Hepatocyte (in vitro differentiated cells): Measurements from ENCODE around the gene BTBD19. TPM values are rescaled to one million over a fixed set of nuclear protein-coding genes. Genes with fewer than 3 reads are reported as not detected.

ENCODE experiments used
- DNase-seq: peaks from one replicate; pipeline ENCODE4 v3.0.0-alpha.2; 2016; ENCODE audit warnings: low spot score
- H2AFZ ChIP-seq: fragments of 200-600 bp; sonication (generic); 2 replicates; pipeline ENCODE4 v1.6.0; 2016; ENCODE audit warnings: antibody characterized with exemption, mild to moderate bottlenecking
- H3K27ac ChIP-seq: fragments of 200-600 bp; sonication (generic); 2 replicates; pipeline ENCODE4 v1.5.1; 2016; ENCODE audit warnings: mild to moderate bottlenecking
- H3K27me3 ChIP-seq: fragments of 200-600 bp; sonication (generic); 2 replicates; pipeline ENCODE4 v1.6.1; 2016
- H3K36me3 ChIP-seq: fragments of 200-600 bp; sonication (generic); replicated peaks from 2 replicates; pipeline ENCODE4 v1.5.1; 2016; ENCODE audit warnings: low read depth; ENCODE audit not compliant: insufficient read depth
- H3K4me1 ChIP-seq: fragments of 200-600 bp; sonication (generic); 2 replicates; pipeline ENCODE4 v1.5.1; 2016; ENCODE audit warnings: mild to moderate bottlenecking, moderate library complexity; ENCODE audit not compliant: insufficient read depth
- H3K4me2 ChIP-seq: fragments of 200-600 bp; sonication (generic); 2 replicates; pipeline ENCODE4 v1.6.0; 2016
- H3K4me3 ChIP-seq: fragments of 200-600 bp; sonication (generic); 2 replicates; pipeline ENCODE4 v1.5.1; 2016; ENCODE audit warnings: mild to moderate bottlenecking
- H3K79me2 ChIP-seq: fragments of 200-600 bp; sonication (generic); 2 replicates; pipeline ENCODE4 v1.6.0; 2017; ENCODE audit warnings: mild to moderate bottlenecking
- H3K9me2 ChIP-seq: fragments of 200-600 bp; sonication (generic); replicated peaks from 2 replicates; pipeline ENCODE4 v1.6.0; 2017; ENCODE audit warnings: mild to moderate bottlenecking; ENCODE audit not compliant: insufficient read depth
- H3K9me3 ChIP-seq: fragments of 200-600 bp; sonication (generic); 2 replicates; pipeline ENCODE4 v1.5.1; 2016; ENCODE audit warnings: low read depth, mild to moderate bottlenecking
- H4K20me1 ChIP-seq: fragments of 200-600 bp; sonication (generic); 2 replicates; pipeline ENCODE4 v1.6.0; 2016; ENCODE audit warnings: mild to moderate bottlenecking; ENCODE audit not compliant: insufficient read depth, poor library complexity, severe bottlenecking
- CTCF ChIP-seq: fragments of 200-600 bp; sonication (generic); IDR thresholded peaks from 2 replicates; pipeline ENCODE4 v1.5.1; 2016; ENCODE audit warnings: antibody characterized with exemption, mild to moderate bottlenecking; ENCODE audit not compliant: poor library complexity
- EZH2 ChIP-seq: fragments of 200-600 bp; sonication (generic); IDR thresholded peaks from 2 replicates; pipeline ENCODE4 v1.6.1; 2016; ENCODE audit warnings: antibody characterized with exemption, mild to moderate bottlenecking, borderline replicate concordance
- EZH2phosphoT487 ChIP-seq: fragments of 200-600 bp; sonication (generic); IDR thresholded peaks from one replicate; pipeline ENCODE4 v1.6.1; 2018; ENCODE audit warnings: antibody characterized with exemption, mild to moderate bottlenecking, low read depth, moderate library complexity; ENCODE audit not compliant: unreplicated experiment, severe bottlenecking
- WGBS: methylation state at CpG from one replicate; pipeline ENCODE4 v1.1.6; 2016; ENCODE audit warnings: low lambda C conversion rate; ENCODE audit errors: missing lambda C conversion rate; 5-methylcytosine and 5-hydroxymethylcytosine counted together
- polyA plus RNA-seq: library from polyadenylated mRNA; unstranded; fragments of >200 nt; fragmentation: Nextera tagmentation; extraction: Ambion mirVana; gene quantifications from 2 replicates; pipeline ENCODE4 v1.2.1, GENCODE V29; 2016
- total RNA-seq: library from RNA; depleted of rRNA; stranded (reverse); fragments of >200 nt; gene quantifications from 2 replicates; pipeline ENCODE4 v1.2.3, GENCODE V29; 2014

BTBD19 gene
- total and polyA plus RNA-seq, 2 experiments from 2014 or later, result 5.5 to 16.8 TPM

- TF ChIP-seq EZH2 (no peak), CTCF (no peak), EZH2phosphoT487 (no peak)
- Histone ChIP-seq H3K36me3 (no peaks in the 10 kb centered on the region), H3K4me2 (no peak overlapping the region), H3K79me2 (no peaks in the 10 kb centered on the region), H3K4me1 (no peaks in the 10 kb centered on the region), H3K9me3 (no peaks in the 10 kb centered on the region), H3K27me3 (no peaks in the 10 kb centered on the region), H2AFZ (no peak overlapping the region), H3K27ac (no peak overlapping the region), H3K4me3 (no peak overlapping the region), H4K20me1 (no peaks in the 10 kb centered on the region), H3K9me2 (no peaks in the 10 kb centered on the region)
- no peak for DNase-seq
- 90% methylated on average over 22 of the region's 24 CpGs for WGBS
Measured at GRCh38 chr1:44826375-44827196, 18.3 kb downstream of the BTBD19 start.

GRCh38 chr1:44827197-44828002 is 19.1 kb downstream of the BTBD19 start:
- H3K4me2 ChIP-seq, result no peak overlapping the region
- no peaks in the 10 kb centered on the region for H3K36me3 ChIP-seq
- H3K4me1 ChIP-seq, result no peaks in the 10 kb centered on the region
- H3K79me2 ChIP-seq, result no peaks in the 10 kb centered on the region
- H3K27ac ChIP-seq, result no peak overlapping the region
- no peak overlapping the region for H3K4me3 ChIP-seq
- H3K9me2 ChIP-seq, result no peaks in the 10 kb centered on the region
- 88% methylated on average over 25 of the region's 28 CpGs for WGBS
- H2AFZ ChIP-seq, result no peak overlapping the region
- DNase-seq, result no peak
- H4K20me1 ChIP-seq, result no peaks in the 10 kb centered on the region
- H3K27me3 ChIP-seq, result no peaks in the 10 kb centered on the region
- H3K9me3 ChIP-seq, result no peaks in the 10 kb centered on the region
- TF ChIP-seq EZH2 (no peak), EZH2phosphoT487 (no peak), CTCF (no peak)

- no peaks in the 10 kb centered on the region for H3K79me2 ChIP-seq
- 99% methylated on average over 21 of the region's 21 CpGs for WGBS
- no peaks in the 10 kb centered on the region for H3K9me2 ChIP-seq
Measured at GRCh38 chr1:44828003-44828651, 19.8 kb downstream of the BTBD19 start.

More at GRCh38 chr1:44828003-44828651, 19.8 kb downstream of the BTBD19 start:
- Histone ChIP-seq H3K36me3 (no peaks in the 10 kb centered on the region), H3K4me2 (no peak overlapping the region), H2AFZ (no peak overlapping the region), H3K4me3 (no peak overlapping the region), H4K20me1 (no peaks in the 10 kb centered on the region), H3K9me3 (no peaks in the 10 kb centered on the region), H3K27me3 (no peaks in the 10 kb centered on the region), H3K4me1 (no peaks in the 10 kb centered on the region), H3K27ac (no peak overlapping the region)
- no peak for TF ChIP-seq EZH2
- TF ChIP-seq CTCF, result no peak
- no peak for TF ChIP-seq EZH2phosphoT487
- DNase-seq, result no peak
